ENCODE measurements around the gene GTPBP6.

GTPBP6 gene

GRCh38 chrX:334331-334891, 15.8 kb upstream of the GTPBP6 start:
- no peak for TF ChIP-seq CTCF (IDR thresholded peaks at IDR 0.05; ENCODE audit: control extremely low read depth, extremely low read depth, low read depth, missing control alignments)
- CTCF ChIA-PET = no interaction called here
- POLR2A ChIA-PET = no interaction called here
- DNase-seq (ENCODE audit: extremely low spot score) = no peak

GRCh38 chrX:333611-334311, 15.2 kb upstream of the GTPBP6 start:
- TF ChIP-seq CTCF (IDR thresholded peaks at IDR 0.05; ENCODE audit: control extremely low read depth, extremely low read depth, low read depth, missing control alignments) = no peak
- POLR2A ChIA-PET = no interaction called here
- CTCF ChIA-PET = no interaction called here
- DNase-seq (ENCODE audit: extremely low spot score) = no peak

GRCh38 chrX:332916-333610, 14.5 kb upstream of the GTPBP6 start:
- ChIA-PET POLR2A (no interaction called here), CTCF (no interaction called here)
- TF ChIP-seq CTCF (IDR thresholded peaks at IDR 0.05; ENCODE audit: control extremely low read depth, extremely low read depth, low read depth, missing control alignments) = no peak
- DNase-seq (ENCODE audit: extremely low spot score) = no peak

- no peak for TF ChIP-seq CTCF (IDR thresholded peaks at IDR 0.05; ENCODE audit: control extremely low read depth, extremely low read depth, low read depth, missing control alignments)
- CTCF ChIA-PET = no interaction called here
- POLR2A ChIA-PET = no interaction called here
- no peak for DNase-seq (ENCODE audit: extremely low spot score)
These were observed 13.9 kb upstream of the GTPBP6 start for GRCh38 chrX:332496-332860.

GRCh38 chrX:331825-332495, 13.4 kb upstream of the GTPBP6 start:
- POLR2A ChIA-PET = no interaction called here
- no peak for TF ChIP-seq CTCF (IDR thresholded peaks at IDR 0.05; ENCODE audit: control extremely low read depth, extremely low read depth, low read depth, missing control alignments)
- no peak for DNase-seq (ENCODE audit: extremely low spot score)
- CTCF ChIA-PET = no interaction called here

GRCh38 chrX:331151-331824, 12.7 kb upstream of the GTPBP6 start:
- POLR2A ChIA-PET = no interaction called here
- CTCF ChIA-PET = no interaction called here
- TF ChIP-seq CTCF (IDR thresholded peaks at IDR 0.05; ENCODE audit: control extremely low read depth, extremely low read depth, low read depth, missing control alignments) = no peak
- no peak for DNase-seq (ENCODE audit: extremely low spot score)

All from GM10248 (cell line).